ENCODE results near the gene SH2D7. TPM values are rescaled to one million over a fixed set of nuclear protein-coding genes. Genes with fewer than 3 reads are reported as not detected.

SH2D7 gene
- total RNA-seq, 4 donors from 2014 or later, result not detected

DNA sequence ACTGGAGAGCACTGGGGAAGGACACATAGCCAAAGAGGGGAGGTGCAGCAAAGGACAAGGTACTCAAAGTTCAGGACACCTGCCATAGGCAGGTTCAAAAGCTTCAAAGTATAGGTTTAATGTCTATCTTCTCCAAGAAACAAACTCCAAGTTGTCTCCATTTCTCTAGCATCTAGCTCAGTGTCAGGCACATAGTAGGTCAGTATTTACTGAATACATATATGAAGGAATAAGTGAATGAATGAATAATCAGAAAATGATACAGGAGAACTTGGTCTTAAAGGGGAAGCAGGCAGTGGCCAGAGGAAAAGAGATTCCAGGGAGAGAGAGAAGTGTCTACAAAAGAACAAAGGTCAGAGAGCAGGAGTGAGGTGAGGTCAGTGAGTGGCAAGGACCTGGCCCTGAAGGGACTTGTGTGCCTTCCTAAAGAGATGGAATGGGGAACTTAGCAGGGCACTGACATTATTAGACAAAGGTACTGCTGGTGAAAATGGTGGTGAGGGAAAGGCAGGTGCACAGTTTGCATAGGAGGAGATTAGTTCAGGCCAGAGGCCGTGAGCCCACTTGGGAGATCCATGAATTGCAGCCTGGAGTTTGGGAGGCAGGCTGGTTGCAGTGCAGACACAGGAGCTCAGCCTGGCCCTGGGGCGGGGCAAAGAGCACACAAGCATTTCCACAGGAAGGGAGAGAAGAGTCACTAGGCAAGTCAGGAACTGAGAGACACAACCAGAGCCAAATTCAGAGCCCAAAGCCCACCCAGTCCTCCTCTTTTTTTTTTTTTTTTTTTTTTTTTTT lies 36.2 kb upstream of the SH2D7 start:
- DNase-seq, result peak; percentile 57 to 60
- H3K27me3 ChIP-seq, result no peaks in the 10 kb centered on the region
- no peaks in the 10 kb centered on the region for H3K36me3 ChIP-seq
- TF ChIP-seq POLR2A (IDR thresholded peaks at IDR 0.05), result no peak
- TF ChIP-seq, protein P1, sequence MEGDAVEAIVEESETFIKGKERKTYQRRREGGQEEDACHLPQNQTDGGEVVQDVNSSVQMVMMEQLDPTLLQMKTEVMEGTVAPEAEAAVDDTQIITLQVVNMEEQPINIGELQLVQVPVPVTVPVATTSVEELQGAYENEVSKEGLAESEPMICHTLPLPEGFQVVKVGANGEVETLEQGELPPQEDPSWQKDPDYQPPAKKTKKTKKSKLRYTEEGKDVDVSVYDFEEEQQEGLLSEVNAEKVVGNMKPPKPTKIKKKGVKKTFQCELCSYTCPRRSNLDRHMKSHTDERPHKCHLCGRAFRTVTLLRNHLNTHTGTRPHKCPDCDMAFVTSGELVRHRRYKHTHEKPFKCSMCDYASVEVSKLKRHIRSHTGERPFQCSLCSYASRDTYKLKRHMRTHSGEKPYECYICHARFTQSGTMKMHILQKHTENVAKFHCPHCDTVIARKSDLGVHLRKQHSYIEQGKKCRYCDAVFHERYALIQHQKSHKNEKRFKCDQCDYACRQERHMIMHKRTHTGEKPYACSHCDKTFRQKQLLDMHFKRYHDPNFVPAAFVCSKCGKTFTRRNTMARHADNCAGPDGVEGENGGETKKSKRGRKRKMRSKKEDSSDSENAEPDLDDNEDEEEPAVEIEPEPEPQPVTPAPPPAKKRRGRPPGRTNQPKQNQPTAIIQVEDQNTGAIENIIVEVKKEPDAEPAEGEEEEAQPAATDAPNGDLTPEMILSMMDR (IDR thresholded peaks at IDR 0.05), result no peak
- H3K4me1 ChIP-seq, result peaks cover 71 to 90% of the 10 kb centered on the region in 2 donors
- H3K27ac ChIP-seq, result peak overlapping the region; percentile 71 to 74 (median 71)
- WGBS, 2 donors, result 25 to 32% methylated on average over 2 of the region's 2 CpGs
- H3K9me3 ChIP-seq, result no peaks in the 10 kb centered on the region
- intact Hi-C loops (cut with DNase I), result no loop called here
- H3K4me3 ChIP-seq (replicated peaks in 1 of 3), result no peak overlapping the region

DNA sequence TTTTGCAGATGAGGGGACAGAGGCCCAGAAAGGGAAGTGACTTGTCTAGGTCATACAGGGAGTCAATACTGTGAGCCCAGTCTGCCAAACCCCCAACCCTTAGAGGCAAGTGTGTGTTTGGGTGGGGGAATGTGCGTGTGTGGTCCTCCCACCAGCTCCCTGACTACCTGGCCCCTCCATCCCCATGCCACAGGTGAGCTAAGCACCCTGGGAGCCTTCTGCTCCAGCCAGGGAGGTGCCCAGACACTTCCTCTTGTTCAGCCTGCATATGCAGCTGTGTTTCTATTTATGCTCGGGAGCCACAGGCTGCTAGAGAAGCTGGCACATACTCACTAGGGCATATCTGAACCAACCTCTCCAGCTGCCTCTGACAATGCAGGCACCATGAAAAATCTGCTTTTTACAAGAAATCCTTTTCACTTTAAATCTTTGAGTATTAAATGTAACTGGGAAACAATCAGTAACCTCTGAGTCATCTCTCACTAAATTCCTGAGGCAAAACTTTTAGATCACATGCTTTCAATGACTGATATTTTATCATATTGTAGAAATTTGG lies 35.6 kb upstream of the SH2D7 start:
- intact Hi-C loops (cut with DNase I), result no loop called here
- Histone ChIP-seq H3K27ac (peak overlapping the region; percentile 71 to 74 (median 71)), H3K4me3 (replicated peaks in 1 of 3) (no peak overlapping the region), H3K9me3 (no peaks in the 10 kb centered on the region), H3K27me3 (no peaks in the 10 kb centered on the region), H3K4me1 (peaks cover 71 to 90% of the 10 kb centered on the region in 2 donors), H3K36me3 (no peaks in the 10 kb centered on the region)
- 31 to 32% methylated on average over 2 of the region's 2 CpGs for WGBS, 2 donors
- DNase-seq, result peak; percentile 49 to 55
- TF ChIP-seq, protein P1 (IDR thresholded peaks at IDR 0.05), result no peak
- no peak for TF ChIP-seq POLR2A (IDR thresholded peaks at IDR 0.05)

DNA sequence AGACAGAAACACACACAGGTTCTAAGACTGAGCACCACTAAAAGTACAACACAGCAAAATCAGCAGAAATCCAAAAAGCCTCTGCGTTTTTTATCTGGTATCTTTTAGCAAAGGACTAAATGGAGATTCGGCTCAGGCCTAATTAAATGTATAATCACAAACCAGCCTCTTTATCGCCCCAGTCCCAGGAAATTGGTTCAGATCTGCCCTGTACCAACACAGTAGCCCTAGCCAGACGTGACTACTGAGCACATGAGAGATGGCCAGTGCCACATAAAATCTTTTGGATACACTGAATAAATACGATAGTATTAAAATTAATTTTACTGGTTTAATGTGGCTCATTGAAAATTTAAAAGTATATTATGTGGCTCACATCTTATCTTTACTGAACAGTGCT lies 34.6 kb upstream of the SH2D7 start:
- Histone ChIP-seq H3K4me1 (peaks cover 64 to 90% of the 10 kb centered on the region in 2 donors), H3K4me3 (replicated peaks in 1 of 3) (no peak overlapping the region), H3K9me3 (no peaks in the 10 kb centered on the region), H3K27me3 (no peaks in the 10 kb centered on the region), H3K27ac (peak overlapping the region; percentile 71 to 74 (median 71)), H3K36me3 (no peaks in the 10 kb centered on the region)
- intact Hi-C loops (cut with DNase I), result no loop called here
- no peak for DNase-seq
- 88 to 93% methylated on average over 5 of the region's 5 CpGs for WGBS, 2 donors
- TF ChIP-seq, protein P1 (IDR thresholded peaks at IDR 0.05), result no peak
- no peak for TF ChIP-seq POLR2A (IDR thresholded peaks at IDR 0.05)

DNA sequence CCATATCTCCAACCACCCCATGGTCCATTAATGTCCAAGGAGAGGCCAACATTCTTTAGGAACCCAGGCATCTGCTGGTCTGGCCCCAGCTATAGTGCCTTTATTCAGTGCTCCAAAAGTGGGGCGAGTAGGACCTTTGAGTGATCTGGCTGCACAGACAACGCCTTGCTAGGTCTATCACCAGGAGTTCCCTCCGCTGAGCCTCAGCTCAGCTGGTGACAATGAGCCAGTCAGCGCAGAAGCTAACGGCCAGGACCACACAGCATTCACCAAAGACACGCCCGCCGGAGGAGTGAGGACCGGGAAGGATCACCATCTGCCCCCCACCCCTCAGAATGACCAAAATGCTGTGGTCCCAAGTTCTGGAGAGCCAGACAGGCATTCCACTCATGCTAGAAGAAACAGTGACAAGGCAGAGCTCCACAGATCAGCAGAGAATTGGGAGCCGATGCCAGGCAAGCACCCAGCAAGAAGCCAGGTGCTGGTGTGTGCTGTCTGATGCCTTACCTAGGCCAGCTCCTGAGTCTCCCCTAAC lies 33.9 kb upstream of the SH2D7 start:
- TF ChIP-seq, protein P1 (IDR thresholded peaks at IDR 0.05), result no peak
- TF ChIP-seq POLR2A (IDR thresholded peaks at IDR 0.05), result no peak
- intact Hi-C loops (cut with DNase I), result no loop called here
- Histone ChIP-seq H3K36me3 (no peaks in the 10 kb centered on the region), H3K9me3 (no peaks in the 10 kb centered on the region), H3K27me3 (no peaks in the 10 kb centered on the region), H3K4me3 (replicated peaks in 1 of 3) (no peak overlapping the region), H3K27ac (peak overlapping the region; percentile 32 to 74 (median 71)), H3K4me1 (peaks cover 61 to 87% of the 10 kb centered on the region in 2 donors)
- 91 to 98% methylated on average over 4 to 7 of the region's 10 CpGs for whole genome bisulfite sequencing, 2 donors
- DNase-seq, result peak; percentile 9 to 32
